Measurements from ENCODE around the gene ERCC2. TPM values are rescaled to one million over a fixed set of nuclear protein-coding genes. Genes with fewer than 3 reads are reported as not detected.

The ERCC2 gene
- total RNA-seq, 1 donor from 2014 or later = 9.9 TPM

- intact Hi-C loops (cut with micrococcal nuclease) = no loop called here
- ATAC-seq (peak; percentile 1), DNase-seq (no peak)
Measured at GRCh38 chr19:45403272-45403671, 32.9 kb upstream of the ERCC2 start.

GRCh38 chr19:45402298-45403061 is 32.1 kb upstream of the ERCC2 start:
- ATAC-seq = peak; percentile 7
- peak; percentile 77 for DNase-seq
- intact Hi-C loops (cut with micrococcal nuclease) = no loop called here

DNA sequence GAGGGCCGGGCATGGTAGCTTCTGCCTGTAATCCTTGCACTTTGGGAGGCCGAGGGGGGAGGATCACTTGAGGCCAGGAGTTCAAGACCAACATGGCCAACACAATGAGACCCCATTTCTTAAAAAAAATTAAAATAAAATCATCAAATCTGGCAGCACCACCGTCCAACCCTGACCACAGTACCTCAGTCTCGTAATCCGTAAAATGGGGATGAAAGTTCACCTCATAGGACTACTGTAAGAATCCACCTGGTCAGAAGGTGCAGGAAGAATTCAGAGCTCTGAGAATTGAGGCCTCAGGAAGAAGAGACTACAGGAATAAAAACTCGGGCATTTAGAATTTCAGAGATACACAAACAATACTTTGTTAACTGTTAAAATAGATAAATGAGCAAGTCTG is 31.4 kb upstream of the ERCC2 start:
- DNase-seq (no peak), ATAC-seq (no peak)
- intact Hi-C loops (cut with micrococcal nuclease) = no loop called here

GRCh38 chr19:45400192-45400591 is 29.8 kb upstream of the ERCC2 start:
- intact Hi-C loops (cut with micrococcal nuclease) = no loop called here
- ATAC-seq = no peak
- no peak for DNase-seq

DNA sequence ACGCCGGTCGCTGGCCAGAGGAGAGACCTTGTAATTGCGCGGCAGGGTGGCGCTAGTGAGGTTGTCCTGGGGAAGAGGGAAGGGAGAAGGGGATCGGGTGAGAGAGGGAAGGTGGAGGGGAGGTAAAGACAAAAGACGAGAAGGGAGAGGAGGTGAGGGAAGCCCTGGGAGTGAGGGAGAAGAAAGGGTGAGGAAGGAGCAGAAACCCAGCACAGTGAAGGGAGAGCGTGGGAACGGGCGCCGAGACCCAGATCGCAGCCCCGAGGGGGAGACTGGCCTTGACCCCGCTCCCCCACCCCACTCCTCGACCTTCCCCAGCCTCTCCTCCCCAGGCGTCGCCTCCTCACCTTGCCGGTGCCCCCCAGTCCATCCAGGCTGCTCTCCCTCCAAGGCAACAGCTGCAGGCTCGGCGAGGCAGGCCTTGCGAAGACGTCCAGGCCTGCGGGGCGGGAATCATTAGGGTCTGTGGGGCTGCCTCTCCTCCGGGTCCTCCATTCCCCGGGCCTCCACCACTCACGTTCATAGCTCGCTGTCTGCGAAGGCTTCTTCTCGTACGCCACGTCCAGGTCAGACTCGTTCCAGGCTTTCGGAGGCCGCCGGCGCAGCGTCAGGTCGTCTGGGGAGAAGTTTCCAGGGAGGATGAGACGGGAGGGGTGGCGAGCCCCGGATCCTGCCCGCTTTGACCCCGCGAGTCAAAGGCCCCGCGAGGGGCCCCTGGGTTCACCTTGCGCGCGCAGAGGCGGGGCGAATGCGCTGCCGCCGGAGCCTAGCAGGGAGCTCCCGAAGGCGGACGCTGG is 25.6 kb upstream of the ERCC2 start:
- no peak for ATAC-seq
- no peak for DNase-seq
- intact Hi-C loops (cut with micrococcal nuclease) = no loop called here

DNA sequence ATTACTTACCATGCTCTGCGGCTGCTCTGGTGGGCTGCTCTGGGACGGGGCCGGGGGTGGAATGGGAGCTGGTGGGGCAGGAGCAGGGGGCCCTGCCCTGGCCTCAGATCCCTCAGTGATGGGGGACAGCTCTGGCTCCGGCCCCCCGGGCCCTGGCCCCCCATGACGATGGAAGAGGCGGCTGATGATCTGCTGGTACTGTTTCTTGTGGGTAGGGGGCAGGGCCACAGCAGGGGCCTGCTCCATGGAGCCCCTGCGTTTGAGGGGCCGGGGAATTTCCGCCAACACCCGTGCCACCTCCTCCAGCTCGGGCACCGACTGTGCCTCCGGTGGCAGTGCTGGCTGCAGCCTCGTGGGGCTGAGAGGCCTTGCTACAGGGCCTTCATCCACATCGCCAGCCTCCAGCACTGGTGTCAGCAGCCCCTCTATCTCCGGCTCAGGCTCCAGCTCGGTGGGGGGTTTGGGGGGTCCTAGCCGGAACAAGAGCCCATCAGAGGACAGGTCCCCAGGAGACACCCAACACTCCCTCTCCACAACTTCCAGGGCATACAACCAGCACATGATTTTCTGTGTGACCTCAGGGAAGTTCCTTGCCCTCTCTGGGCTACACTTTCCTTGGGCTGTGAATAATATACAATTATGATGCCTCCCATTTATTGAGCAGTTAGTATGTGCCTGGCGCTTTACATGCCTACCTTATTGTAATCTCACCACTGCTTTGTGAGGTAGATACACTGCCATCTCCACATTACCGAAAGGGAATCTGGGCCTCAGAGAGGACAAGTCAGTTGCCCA is 21.7 kb upstream of the ERCC2 start:
- ATAC-seq (no peak), DNase-seq (no peak)
- intact Hi-C loops (cut with micrococcal nuclease) = no loop called here

DNA sequence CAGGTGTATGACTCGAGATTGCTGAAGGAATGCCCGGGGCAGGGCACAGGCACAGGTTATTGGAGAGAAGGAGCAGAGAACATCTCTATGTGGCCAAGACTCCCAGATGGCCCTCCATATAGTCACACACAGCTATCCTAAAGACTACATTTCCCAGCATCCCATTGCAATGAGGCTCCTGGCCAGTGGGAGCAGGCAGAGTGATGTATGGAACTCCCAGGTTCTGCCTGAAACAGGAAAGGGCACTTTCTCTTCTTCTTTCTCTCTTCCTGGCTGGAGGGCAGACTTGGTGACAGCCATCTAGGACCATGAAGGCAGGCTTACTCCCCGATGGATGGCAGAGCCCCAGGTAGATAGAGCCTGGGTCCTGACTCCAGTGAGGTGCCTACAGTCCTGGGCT is 21.0 kb upstream of the ERCC2 start:
- ATAC-seq (peak; percentile 4), DNase-seq (no peak)
- intact Hi-C loops (cut with micrococcal nuclease) = no loop called here

GRCh38 chr19:45385392-45386221 is 15.2 kb upstream of the ERCC2 start:
- DNase-seq (no peak), ATAC-seq (peak; percentile 51)
- intact Hi-C loops (cut with micrococcal nuclease) = no loop called here

- ATAC-seq = no peak
- intact Hi-C loops (cut with micrococcal nuclease) = no loop called here
- no peak for DNase-seq
Measured at GRCh38 chr19:45382426-45382825, 12.1 kb upstream of the ERCC2 start.

DNA sequence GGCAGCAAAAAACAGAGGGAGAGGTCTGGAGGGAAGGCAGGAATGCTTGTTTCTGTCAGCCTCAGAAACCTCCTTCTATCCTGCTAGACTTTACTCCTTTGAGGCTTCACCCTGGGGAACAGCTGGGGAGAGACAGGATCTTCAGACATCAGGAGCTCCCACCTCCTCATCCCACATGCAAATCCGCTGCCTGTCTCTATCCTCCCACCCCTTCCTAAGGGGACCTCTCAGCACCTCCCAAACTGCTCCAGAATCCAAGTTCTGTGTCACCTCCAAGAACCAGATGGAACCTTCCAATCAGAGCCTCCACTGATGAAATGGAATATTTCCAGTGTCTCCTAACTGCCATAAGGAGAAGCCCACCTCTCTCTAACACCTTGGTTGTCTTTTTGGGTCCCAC is 9.7 kb upstream of the ERCC2 start:
- no peak for DNase-seq
- intact Hi-C loops (cut with micrococcal nuclease) = no loop called here
- no peak for ATAC-seq

- DNase-seq = peak; percentile 48
- ATAC-seq = peak; percentile 73
- intact Hi-C loops (cut with micrococcal nuclease) = no loop called here
Measured at GRCh38 chr19:45376045-45376724, 5.8 kb upstream of the ERCC2 start.

DNA sequence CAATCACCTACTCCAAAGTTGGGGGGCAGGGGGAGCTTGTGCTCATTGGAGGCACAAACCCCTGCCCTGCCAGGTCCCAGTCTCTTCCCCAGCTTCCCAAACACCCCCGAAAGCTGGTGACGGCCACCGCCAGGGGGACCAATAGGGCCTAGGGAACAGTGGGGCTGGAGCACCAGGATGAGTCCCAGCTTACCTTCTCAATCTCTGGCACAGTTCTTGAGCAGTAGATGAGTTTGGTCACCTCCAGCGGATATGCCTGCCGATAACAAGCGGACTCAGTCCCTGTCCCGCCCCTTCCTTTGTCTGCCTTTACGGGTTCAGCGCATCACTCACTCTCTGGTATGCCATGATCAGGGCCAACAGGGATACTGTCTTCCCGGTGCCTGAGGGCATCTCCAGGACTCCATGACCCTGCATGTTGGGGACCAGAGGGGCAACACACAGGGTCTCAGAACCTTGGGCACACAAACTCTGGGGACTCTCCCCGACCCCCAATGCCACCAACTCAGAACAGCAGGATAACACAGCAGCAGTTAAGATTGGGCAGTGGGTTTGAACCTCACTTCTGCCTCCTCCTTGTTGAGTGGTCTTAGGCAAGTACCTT is 1.5 kb downstream of the ERCC2 start:
- no peak for ATAC-seq
- intact Hi-C loops (cut with micrococcal nuclease) = no loop called here
- DNase-seq = no peak

- intact Hi-C loops (cut with micrococcal nuclease) = no loop called here
- ATAC-seq (no peak), DNase-seq (no peak)
Measured at GRCh38 chr19:45368127-45368526, 2.2 kb downstream of the ERCC2 start.

GRCh38 chr19:45364696-45365095 is 5.7 kb downstream of the ERCC2 start:
- intact Hi-C loops (cut with micrococcal nuclease) = no loop called here
- ATAC-seq = no peak
- no peak for DNase-seq

DNA sequence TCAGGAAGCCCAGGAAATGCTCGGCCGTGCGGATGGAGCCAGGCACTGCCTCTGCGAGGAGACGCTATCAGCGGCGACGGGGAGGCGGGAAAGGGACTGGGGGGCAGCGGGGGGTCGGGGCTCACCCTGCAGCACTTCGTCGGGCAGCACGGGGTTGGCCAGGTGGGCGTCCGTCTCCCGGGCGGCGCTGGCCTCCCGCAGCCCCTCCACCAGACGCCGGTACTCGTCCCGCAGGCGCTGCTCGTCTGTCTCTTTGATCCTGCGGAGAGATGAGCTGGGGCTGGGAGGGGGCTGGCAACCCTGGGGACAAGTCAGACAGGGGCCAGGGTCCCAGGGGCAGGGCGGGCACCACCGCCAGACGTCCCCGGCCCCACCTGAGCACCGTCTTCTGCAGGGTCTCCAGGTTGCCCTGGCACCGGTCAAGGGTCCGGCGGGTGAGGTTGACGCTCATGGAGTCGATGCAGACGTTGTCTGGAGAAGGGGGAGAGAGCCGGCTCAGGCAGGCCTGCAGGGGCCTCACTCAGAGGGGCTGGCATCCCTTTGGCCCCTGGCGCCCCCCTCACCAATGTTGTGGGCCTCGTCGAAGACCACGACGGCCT is 6.4 kb downstream of the ERCC2 start:
- intact Hi-C loops (cut with micrococcal nuclease) = no loop called here
- no peak for DNase-seq
- ATAC-seq = no peak

DNA sequence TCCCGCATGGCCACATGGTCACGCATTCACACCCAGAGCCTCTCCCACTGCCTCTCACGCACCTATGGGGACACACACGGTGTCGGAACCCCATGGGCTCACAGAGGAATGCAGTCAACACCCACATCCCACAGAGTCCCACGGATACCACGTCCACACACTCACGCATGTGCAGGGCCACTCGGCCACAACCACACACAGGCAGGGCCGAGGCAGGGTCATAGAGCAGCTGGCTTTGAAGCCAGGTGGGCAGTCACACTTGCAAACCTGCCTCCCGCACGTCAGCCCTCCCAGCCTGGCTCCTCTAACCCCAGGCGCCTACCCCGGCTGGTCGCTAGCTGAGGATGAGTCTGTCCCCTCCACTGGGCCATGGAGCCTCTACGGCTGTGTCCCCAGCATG is 8.1 kb downstream of the ERCC2 start:
- intact Hi-C loops (cut with micrococcal nuclease) = no loop called here
- ATAC-seq = no peak
- no peak for DNase-seq

DNA sequence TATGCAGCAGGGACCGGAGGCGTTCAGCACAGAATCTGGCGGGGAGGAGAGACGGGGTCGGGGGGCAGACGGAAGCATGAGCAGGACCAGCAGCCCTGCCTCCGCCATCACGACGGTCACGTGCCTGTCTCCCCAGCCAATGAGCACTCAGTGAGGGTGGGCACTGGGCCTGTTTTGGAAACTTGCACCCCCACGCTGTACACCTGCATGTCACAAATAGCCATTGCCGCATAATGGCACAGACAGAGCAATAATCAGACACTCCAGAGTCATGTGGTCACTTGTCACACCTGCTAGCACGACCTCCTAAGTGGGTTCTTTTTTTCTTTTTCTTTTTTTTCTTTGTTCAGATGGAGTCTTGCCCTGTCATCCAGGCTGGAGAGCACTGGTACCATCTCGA is 8.8 kb downstream of the ERCC2 start:
- ATAC-seq (no peak), DNase-seq (no peak)
- intact Hi-C loops (cut with micrococcal nuclease) = no loop called here

All from left ventricle myocardium superior (tissue), 1 donor.